Tibial artery (tissue), 4 donors: ENCODE results near the gene PEX1.

ENCODE experiments used
- DNase-seq, 2 donors: peaks; one replicate each; pipeline ENCODE4 v3.0.0-alpha.2; 2019
- H3K27ac ChIP-seq, 2 donors: fragments of 200-600 bp; sonication (generic) in 1 of 2; 1 replicate in 1 of 2; 2 replicates in 1 of 2; pipeline ENCODE4 v1.5.1; 2018 to 2019; ENCODE audit warnings: mild to moderate bottlenecking in 1 of 2
- H3K27me3 ChIP-seq, 2 donors: fragments of 200-600 bp; sonication (generic) in 1 of 2; one replicate each; pipeline versions ENCODE4 v1.5.1 to v1.6.0; 2016 to 2019
- H3K36me3 ChIP-seq, 3 donors: fragments of 200-600 bp; sonication (generic) in 2 of 3; one replicate each; pipeline ENCODE4 v1.5.1; 2016 to 2019; ENCODE audit warnings: mild to moderate bottlenecking in 2 of 3
- H3K4me1 ChIP-seq, 4 donors: fragments of 200-600 bp; sonication (generic) in 2 of 4; 1 replicate in 3 of 4; 2 replicates in 1 of 4; pipeline ENCODE4 v1.5.1; 2016 to 2019
- H3K4me3 ChIP-seq, 2 donors: fragments of 200-600 bp; sonication (generic) in 1 of 2; 1 replicate in 1 of 2; 2 replicates in 1 of 2; pipeline ENCODE4 v1.5.1; 2018 to 2019; ENCODE audit warnings: mild to moderate bottlenecking in 2 of 2
- H3K9me3 ChIP-seq, 3 donors: fragments of 200-600 bp; sonication (generic) in 1 of 3; one replicate each; pipeline ENCODE4 v1.5.1; 2016 to 2019
- CTCF ChIP-seq, 2 experiments: fragments of 200-600 bp in 1 of 2; fragments of 450-650 bp in 1 of 2; IDR thresholded peaks; one replicate each; pipeline ENCODE4 v1.5.1; 2017 to 2019; ENCODE audit warnings: antibody characterized with exemption in 2 of 2, mild to moderate bottlenecking in 1 of 2, moderate library complexity in 1 of 2
- intact Hi-C: fragments of 100-400 bp; cut with DNase I; formaldehyde crosslinking; loops from one replicate; pipeline ENCODE4 v1.15.0; 2023; ENCODE audit warnings: low total_unique reads

Gene PEX1

GRCh38 chr7:92437956-92438491, 90.3 kb downstream of the PEX1 start:
- Histone ChIP-seq H3K4me1 (no peaks in the 10 kb centered on the region), H3K27ac (no peak overlapping the region), H3K4me3 (no peak overlapping the region), H3K27me3 (peaks cover 0 to 6% of the 10 kb centered on the region in 2 donors), H3K9me3 (no peaks in the 10 kb centered on the region), H3K36me3 (no peaks in the 10 kb centered on the region)
- no peak for DNase-seq
- no peak for TF ChIP-seq CTCF (IDR thresholded peaks at IDR 0.05)
- intact Hi-C loops, result no loop called here
